ENCODE results near the gene GUCY2C. TPM values are rescaled to one million over a fixed set of nuclear protein-coding genes. Genes with fewer than 3 reads are reported as not detected.

GUCY2C gene
- total RNA-seq, 2 experiments from 2014 or later = 0.16 to 0.32 TPM

- TF ChIP-seq CTCF (conservative IDR thresholded peaks at IDR 0.05; ENCODE audit: low read length) = no peak
- no peak for TF ChIP-seq EZH2phosphoT487 (IDR thresholded peaks at IDR 0.05; ENCODE audit: borderline replicate concordance, low read depth, low read length)
- no peak overlapping the region for H2AFZ ChIP-seq (ENCODE audit: low read length)
- no peak for DNase-seq (ENCODE audit: low spot score)
- H3K9me2 ChIP-seq (ENCODE audit: insufficient read depth, low read length) = no peaks in the 10 kb centered on the region
- POLR2A ChIA-PET = interaction anchor here (0.7 to 1.3 kb wide), 2 partner anchors 9 to 48 kb away, joined by 4 to 5 read pairs; no protein-coding TSS in a partner anchor
- no peak overlapping the region for H3K27ac ChIP-seq (ENCODE audit: low read depth, low read length, poor library complexity, severe bottlenecking)
- CTCF ChIA-PET (ENCODE audit: unreplicated experiment) = interaction anchor here (1.4 kb wide), 1 partner anchor 18 kb away, joined by 4 read pairs; no protein-coding TSS in a partner anchor
- H3K79me2 ChIP-seq (ENCODE audit: insufficient read depth, low read depth, low read length) = no peaks in the 10 kb centered on the region
- H3K4me2 ChIP-seq (ENCODE audit: low read length) = no peak overlapping the region
- H3K4me1 ChIP-seq (ENCODE audit: insufficient read depth, low read length, poor library complexity, severe bottlenecking) = no peaks in the 10 kb centered on the region
- H3K36me3 ChIP-seq (ENCODE audit: insufficient read depth, low read length) = no peaks in the 10 kb centered on the region
- no peaks in the 10 kb centered on the region for H4K20me1 ChIP-seq (ENCODE audit: insufficient read depth, low read length)
- no peaks in the 10 kb centered on the region for H3K9me3 ChIP-seq (ENCODE audit: low read length)
- no peak overlapping the region for H3K4me3 ChIP-seq (ENCODE audit: low read depth, low read length, poor library complexity, severe bottlenecking)
- intact Hi-C loops (cut with micrococcal nuclease; ENCODE audit: unreplicated experiment) = no loop called here
- no TSS peak for BruUV-seq (replicated peaks)
These were observed 3.3 kb downstream of the GUCY2C start for GRCh38 chr12:14693116-14693515.

- no peaks in the 10 kb centered on the region for H3K9me2 ChIP-seq (ENCODE audit: insufficient read depth, low read length)
- no TSS peak for BruUV-seq (replicated peaks)
- intact Hi-C loops (cut with micrococcal nuclease; ENCODE audit: unreplicated experiment) = no loop called here
- DNase-seq (ENCODE audit: low spot score) = no peak
- CTCF ChIA-PET (ENCODE audit: unreplicated experiment) = interaction anchor here (1.0 kb wide), 1 partner anchor 20 kb away, joined by 3 read pairs; no protein-coding TSS in a partner anchor
- H3K4me3 ChIP-seq (ENCODE audit: low read depth, low read length, poor library complexity, severe bottlenecking) = no peak overlapping the region
- H4K20me1 ChIP-seq (ENCODE audit: insufficient read depth, low read length) = no peaks in the 10 kb centered on the region
- no peaks in the 10 kb centered on the region for H3K36me3 ChIP-seq (ENCODE audit: insufficient read depth, low read length)
- no peaks in the 10 kb centered on the region for H3K79me2 ChIP-seq (ENCODE audit: insufficient read depth, low read depth, low read length)
- H3K4me2 ChIP-seq (ENCODE audit: low read length) = no peak overlapping the region
- H2AFZ ChIP-seq (ENCODE audit: low read length) = no peak overlapping the region
- H3K27ac ChIP-seq (ENCODE audit: low read depth, low read length, poor library complexity, severe bottlenecking) = no peak overlapping the region
- H3K4me1 ChIP-seq (ENCODE audit: insufficient read depth, low read length, poor library complexity, severe bottlenecking) = no peaks in the 10 kb centered on the region
- H3K9me3 ChIP-seq (ENCODE audit: low read length) = no peaks in the 10 kb centered on the region
- TF ChIP-seq EZH2phosphoT487 (IDR thresholded peaks at IDR 0.05; ENCODE audit: borderline replicate concordance, low read depth, low read length) (no peak), CTCF (conservative IDR thresholded peaks at IDR 0.05; ENCODE audit: low read length) (no peak)
- POLR2A ChIA-PET = no interaction called here
These were observed 4.8 kb downstream of the GUCY2C start for GRCh38 chr12:14691560-14691959.

GRCh38 chr12:14689996-14690395, 6.4 kb downstream of the GUCY2C start:
- H3K4me3 ChIP-seq (ENCODE audit: low read depth, low read length, poor library complexity, severe bottlenecking) = no peak overlapping the region
- no peaks in the 10 kb centered on the region for H3K9me3 ChIP-seq (ENCODE audit: low read length)
- ChIA-PET CTCF (ENCODE audit: unreplicated experiment) (no interaction called here), POLR2A (no interaction called here)
- no peak overlapping the region for H3K27ac ChIP-seq (ENCODE audit: low read depth, low read length, poor library complexity, severe bottlenecking)
- no peaks in the 10 kb centered on the region for H3K9me2 ChIP-seq (ENCODE audit: insufficient read depth, low read length)
- no peak overlapping the region for H3K4me2 ChIP-seq (ENCODE audit: low read length)
- BruUV-seq (replicated peaks) = no TSS peak
- intact Hi-C loops (cut with micrococcal nuclease; ENCODE audit: unreplicated experiment) = no loop called here
- H3K79me2 ChIP-seq (ENCODE audit: insufficient read depth, low read depth, low read length) = no peaks in the 10 kb centered on the region
- no peaks in the 10 kb centered on the region for H3K4me1 ChIP-seq (ENCODE audit: insufficient read depth, low read length, poor library complexity, severe bottlenecking)
- no peaks in the 10 kb centered on the region for H4K20me1 ChIP-seq (ENCODE audit: insufficient read depth, low read length)
- no peak overlapping the region for H2AFZ ChIP-seq (ENCODE audit: low read length)
- no peak for TF ChIP-seq EZH2phosphoT487 (IDR thresholded peaks at IDR 0.05; ENCODE audit: borderline replicate concordance, low read depth, low read length)
- no peak for TF ChIP-seq CTCF (conservative IDR thresholded peaks at IDR 0.05; ENCODE audit: low read length)
- H3K36me3 ChIP-seq (ENCODE audit: insufficient read depth, low read length) = no peaks in the 10 kb centered on the region
- DNase-seq (ENCODE audit: low spot score) = no peak
